ENCODE data around the gene CKAP2L.

DNA sequence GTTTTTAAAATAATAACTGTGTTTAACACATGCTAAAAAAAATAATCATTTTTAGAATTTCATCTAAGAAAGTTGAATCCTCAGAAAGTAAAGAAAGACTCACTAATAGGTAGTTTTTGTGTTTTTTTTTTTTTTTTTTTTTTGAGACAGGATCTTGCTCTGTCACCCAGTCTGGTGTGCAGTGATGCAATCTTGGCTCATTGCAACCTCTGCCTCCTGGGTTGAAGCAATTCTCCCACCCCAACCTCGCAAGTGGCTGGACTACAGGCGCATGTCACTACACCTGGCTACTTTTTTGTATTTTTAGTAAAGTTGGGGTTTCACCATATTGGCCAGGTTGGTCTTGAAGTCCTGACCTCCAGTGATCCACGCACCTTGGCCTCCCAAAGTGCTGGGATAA, 7.1 kb downstream of the CKAP2L start:
- TF ChIP-seq, protein P1, sequence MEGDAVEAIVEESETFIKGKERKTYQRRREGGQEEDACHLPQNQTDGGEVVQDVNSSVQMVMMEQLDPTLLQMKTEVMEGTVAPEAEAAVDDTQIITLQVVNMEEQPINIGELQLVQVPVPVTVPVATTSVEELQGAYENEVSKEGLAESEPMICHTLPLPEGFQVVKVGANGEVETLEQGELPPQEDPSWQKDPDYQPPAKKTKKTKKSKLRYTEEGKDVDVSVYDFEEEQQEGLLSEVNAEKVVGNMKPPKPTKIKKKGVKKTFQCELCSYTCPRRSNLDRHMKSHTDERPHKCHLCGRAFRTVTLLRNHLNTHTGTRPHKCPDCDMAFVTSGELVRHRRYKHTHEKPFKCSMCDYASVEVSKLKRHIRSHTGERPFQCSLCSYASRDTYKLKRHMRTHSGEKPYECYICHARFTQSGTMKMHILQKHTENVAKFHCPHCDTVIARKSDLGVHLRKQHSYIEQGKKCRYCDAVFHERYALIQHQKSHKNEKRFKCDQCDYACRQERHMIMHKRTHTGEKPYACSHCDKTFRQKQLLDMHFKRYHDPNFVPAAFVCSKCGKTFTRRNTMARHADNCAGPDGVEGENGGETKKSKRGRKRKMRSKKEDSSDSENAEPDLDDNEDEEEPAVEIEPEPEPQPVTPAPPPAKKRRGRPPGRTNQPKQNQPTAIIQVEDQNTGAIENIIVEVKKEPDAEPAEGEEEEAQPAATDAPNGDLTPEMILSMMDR (conservative IDR thresholded peaks at IDR 0.05 in 1 of 2, IDR thresholded peaks at IDR 0.05 in 1 of 2; ENCODE audit: low read depth in 1 of 2, low read length in 2 of 2), result no peak
- no peak for TF ChIP-seq EZH2 (IDR thresholded peaks at IDR 0.05; ENCODE audit: low read length, missing control alignments)
